GM23338 (cell line): ENCODE data around the gene RPTOR. TPM values are rescaled to one million over a fixed set of nuclear protein-coding genes. Genes with fewer than 3 reads are reported as not detected.

Source experiments
- ATAC-seq: fragments of 200-7000 bp; cut with Tn5 transposase; 3 replicates; pipeline ENCODE4 v1.9.1; 2020
- DNase-seq: peaks from one replicate; pipeline ENCODE4 v3.0.0-alpha.2; 2015; ENCODE audit warnings: low spot score
- H2AFZ ChIP-seq: fragments of 200-600 bp; sonication (generic); 2 replicates; pipeline ENCODE4 v1.8.0; 2016; ENCODE audit warnings: antibody characterized with exemption, mild to moderate bottlenecking, moderate library complexity
- H3F3A ChIP-seq: fragments of 200-600 bp; sonication (generic); replicated peaks from 2 replicates; pipeline ENCODE4 v1.8.0; 2017; ENCODE audit warnings: antibody characterized with exemption, mixed run types, low read depth
- H3K27ac ChIP-seq: fragments of 200-600 bp; sonication (generic); 2 replicates; pipeline ENCODE4 v1.6.1; 2016; ENCODE audit warnings: low read depth
- H3K27me3 ChIP-seq: fragments of 200-600 bp; sonication (generic); 2 replicates; pipeline ENCODE4 v1.8.0; 2016; ENCODE audit warnings: mild to moderate bottlenecking, mixed run types, moderate library complexity; ENCODE audit not compliant: insufficient read depth
- H3K36me3 ChIP-seq: fragments of 200-600 bp; sonication (generic); 2 replicates; pipeline ENCODE4 v1.8.0; 2016; ENCODE audit warnings: mild to moderate bottlenecking; ENCODE audit not compliant: insufficient read depth
- H3K4me1 ChIP-seq: fragments of 200-600 bp; sonication (generic); 2 replicates; pipeline ENCODE4 v1.8.0; 2016; ENCODE audit warnings: mild to moderate bottlenecking, moderate library complexity; ENCODE audit not compliant: insufficient read depth
- H3K4me2 ChIP-seq: fragments of 200-600 bp; sonication (generic); 2 replicates; pipeline ENCODE4 v1.7.1; 2017; ENCODE audit warnings: mixed run types
- H3K4me3 ChIP-seq: fragments of 200-600 bp; sonication (generic); 2 replicates; pipeline ENCODE4 v1.6.1; 2016; ENCODE audit warnings: mixed run types
- H3K79me2 ChIP-seq: fragments of 200-600 bp; sonication (generic); replicated peaks from 2 replicates; pipeline ENCODE4 v1.8.0; 2017; ENCODE audit warnings: mild to moderate bottlenecking; ENCODE audit not compliant: insufficient read depth
- H3K9me2 ChIP-seq: fragments of 200-600 bp; sonication (generic); 2 replicates; pipeline ENCODE4 v1.8.0; 2017; ENCODE audit not compliant: insufficient read depth
- H4K20me1 ChIP-seq: fragments of 200-600 bp; sonication (generic); replicated peaks from 2 replicates; pipeline ENCODE4 v1.8.0; 2017; ENCODE audit warnings: mild to moderate bottlenecking; ENCODE audit not compliant: insufficient read depth
- H3K27ac Mint-ChIP-seq: 2 replicates; pipeline ENCODE4 v1.8.0; 2020; ENCODE audit warnings: inconsistent platforms, mild to moderate bottlenecking, moderate library complexity, mixed read lengths
- H3K27me3 Mint-ChIP-seq: 3 replicates; pipeline ENCODE4 v1.8.0; 2022; ENCODE audit warnings: low read depth, mild to moderate bottlenecking, moderate library complexity, mixed read lengths, inconsistent platforms; ENCODE audit not compliant: insufficient read depth, poor library complexity
- H3K36me3 Mint-ChIP-seq: 3 replicates; pipeline ENCODE4 v1.8.0; 2021; ENCODE audit warnings: low read depth, mild to moderate bottlenecking, inconsistent platforms, moderate library complexity, mixed read lengths
- H3K4me1 Mint-ChIP-seq: 3 replicates; pipeline ENCODE4 v1.8.0; 2020; ENCODE audit warnings: mild to moderate bottlenecking, inconsistent platforms, mixed read lengths
- H3K4me3 Mint-ChIP-seq: 3 replicates; pipeline ENCODE4 v1.8.0; 2021; ENCODE audit warnings: moderate library complexity, mild to moderate bottlenecking, inconsistent platforms, mixed read lengths
- H3K9me3 Mint-ChIP-seq: 3 replicates; pipeline ENCODE4 v1.8.0; 2020; ENCODE audit warnings: moderate library complexity, mild to moderate bottlenecking, inconsistent platforms, mixed read lengths
- CREB1 ChIP-seq: fragments of 250-450 bp; sonication (Bioruptor Pico); IDR thresholded peaks from 2 replicates; pipeline ENCODE4 v1.5.0; 2020; ENCODE audit warnings: low read depth, mild to moderate bottlenecking, moderate library complexity
- EZH2 ChIP-seq: fragments of 200-600 bp; sonication (generic); IDR thresholded peaks from one replicate; pipeline ENCODE4 v1.8.0; 2017; ENCODE audit warnings: antibody characterized with exemption, mild to moderate bottlenecking, low read depth; ENCODE audit not compliant: unreplicated experiment
- EZH2phosphoT487 ChIP-seq: fragments of 200-600 bp; sonication (generic); IDR thresholded peaks from one replicate; pipeline ENCODE4 v1.8.1; 2018; ENCODE audit warnings: antibody characterized with exemption; ENCODE audit not compliant: unreplicated experiment
- JUNB ChIP-seq: IDR thresholded peaks from one replicate; pipeline ENCODE4 v1.6.1; 2016; ENCODE audit warnings: antibody characterized with exemption; ENCODE audit not compliant: unreplicated experiment
- NANOG ChIP-seq: IDR thresholded peaks from 2 replicates; pipeline ENCODE4 v1.6.1; 2016; ENCODE audit warnings: antibody characterized with exemption, borderline replicate concordance
- POLR2AphosphoS5 ChIP-seq: IDR thresholded peaks from 2 replicates; pipeline ENCODE4 v1.6.1; 2016; ENCODE audit warnings: antibody characterized with exemption, low read depth
- REST ChIP-seq: IDR thresholded peaks from one replicate; pipeline ENCODE4 v1.6.1; 2018; ENCODE audit warnings: antibody characterized with exemption; ENCODE audit not compliant: unreplicated experiment
- STAT1 ChIP-seq: IDR thresholded peaks from one replicate; pipeline ENCODE4 v1.6.1; 2016; ENCODE audit warnings: antibody characterized with exemption; ENCODE audit not compliant: unreplicated experiment
- ZNF114 ChIP-seq: fragments of 250-450 bp; sonication (Bioruptor Pico); IDR thresholded peaks from 2 replicates; pipeline ENCODE4 v1.5.0; 2020; ENCODE audit warnings: mild to moderate bottlenecking, moderate library complexity
- ZNF331 ChIP-seq: fragments of 250-450 bp; sonication (Bioruptor Pico); IDR thresholded peaks from 2 replicates; pipeline ENCODE4 v1.5.0; 2020; ENCODE audit warnings: low read depth, mild to moderate bottlenecking, moderate library complexity
- ZNF462 ChIP-seq: fragments of 250-450 bp; sonication (Bioruptor Pico); IDR thresholded peaks from 2 replicates; pipeline ENCODE4 v1.5.0; 2020; ENCODE audit warnings: mild to moderate bottlenecking, moderate library complexity
- polyA plus RNA-seq: library from polyadenylated mRNA; unstranded; fragments of >200 nt; fragmentation: Nextera tagmentation; extraction: Ambion mirVana; gene quantifications from 2 replicates; pipeline ENCODE4 v1.2.1, GENCODE V29; 2016
- total RNA-seq: library from RNA; depleted of rRNA; stranded (reverse); fragments of >200 nt; shearing (Covaris generic); gene quantifications from 2 replicates; pipeline ENCODE4 v1.2.3, GENCODE V29; 2014
- TF ChIP-seq, protein P1 (sequence below), 2 experiments: fragments of 200-600 bp in 1 of 2; sonication (generic) in 1 of 2; conservative IDR thresholded peaks; 2 replicates each; pipeline versions ENCODE4 v1.5.1 to v1.6.1; 2016 to 2017; ENCODE audit warnings: antibody characterized with exemption in 2 of 2, low read depth in 2 of 2, mild to moderate bottlenecking in 2 of 2, moderate library complexity in 1 of 2
- TF ChIP-seq, protein P2 (sequence below): IDR thresholded peaks from 2 replicates; pipeline ENCODE4 v1.6.1; 2016; ENCODE audit warnings: antibody characterized with exemption

RPTOR gene
- total and polyA plus RNA-seq, 2 experiments from 2014 or later: 9.5 to 38.0 TPM

GRCh38 chr17:80718428-80718827 is 173.8 kb downstream of the RPTOR start:
- H3K9me2 ChIP-seq: no peaks in the 10 kb centered on the region
- H2AFZ ChIP-seq: no peak overlapping the region
- no peak overlapping the region for H3K4me3 ChIP-seq
- H4K20me1 ChIP-seq: no peaks in the 10 kb centered on the region; the same call in 1 of the 2 replicates
- H3K27me3 ChIP-seq: no peaks in the 10 kb centered on the region
- H3K4me2 ChIP-seq: no peak overlapping the region
- DNase-seq (no peak), ATAC-seq (no peak)
- Mint-ChIP-seq H3K4me1 (peaks cover 31% of the 10 kb centered on the region), H3K27ac (no peak overlapping the region), H3K9me3 (no peaks in the 10 kb centered on the region), H3K4me3 (no peak overlapping the region), H3K36me3 (no peaks in the 10 kb centered on the region), H3K27me3 (peaks cover 10% of the 10 kb centered on the region)
- no peak overlapping the region for H3K27ac ChIP-seq
- TF ChIP-seq ZNF462 (CRISPR knock-in tag) (no peak), REST (no peak), JUNB (no peak), ZNF114 (no peak), POLR2AphosphoS5 (no peak), EZH2 (no peak), ZNF331 (no peak), CREB1 (CRISPR knock-in tag) (no peak), NANOG (no peak), EZH2phosphoT487 (no peak), STAT1 (no peak)
- TF ChIP-seq, protein P1, sequence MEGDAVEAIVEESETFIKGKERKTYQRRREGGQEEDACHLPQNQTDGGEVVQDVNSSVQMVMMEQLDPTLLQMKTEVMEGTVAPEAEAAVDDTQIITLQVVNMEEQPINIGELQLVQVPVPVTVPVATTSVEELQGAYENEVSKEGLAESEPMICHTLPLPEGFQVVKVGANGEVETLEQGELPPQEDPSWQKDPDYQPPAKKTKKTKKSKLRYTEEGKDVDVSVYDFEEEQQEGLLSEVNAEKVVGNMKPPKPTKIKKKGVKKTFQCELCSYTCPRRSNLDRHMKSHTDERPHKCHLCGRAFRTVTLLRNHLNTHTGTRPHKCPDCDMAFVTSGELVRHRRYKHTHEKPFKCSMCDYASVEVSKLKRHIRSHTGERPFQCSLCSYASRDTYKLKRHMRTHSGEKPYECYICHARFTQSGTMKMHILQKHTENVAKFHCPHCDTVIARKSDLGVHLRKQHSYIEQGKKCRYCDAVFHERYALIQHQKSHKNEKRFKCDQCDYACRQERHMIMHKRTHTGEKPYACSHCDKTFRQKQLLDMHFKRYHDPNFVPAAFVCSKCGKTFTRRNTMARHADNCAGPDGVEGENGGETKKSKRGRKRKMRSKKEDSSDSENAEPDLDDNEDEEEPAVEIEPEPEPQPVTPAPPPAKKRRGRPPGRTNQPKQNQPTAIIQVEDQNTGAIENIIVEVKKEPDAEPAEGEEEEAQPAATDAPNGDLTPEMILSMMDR (conservative IDR thresholded peaks at IDR 0.05; ENCODE audit: low read depth in 2 of 2): no peak
- TF ChIP-seq, protein P2, sequence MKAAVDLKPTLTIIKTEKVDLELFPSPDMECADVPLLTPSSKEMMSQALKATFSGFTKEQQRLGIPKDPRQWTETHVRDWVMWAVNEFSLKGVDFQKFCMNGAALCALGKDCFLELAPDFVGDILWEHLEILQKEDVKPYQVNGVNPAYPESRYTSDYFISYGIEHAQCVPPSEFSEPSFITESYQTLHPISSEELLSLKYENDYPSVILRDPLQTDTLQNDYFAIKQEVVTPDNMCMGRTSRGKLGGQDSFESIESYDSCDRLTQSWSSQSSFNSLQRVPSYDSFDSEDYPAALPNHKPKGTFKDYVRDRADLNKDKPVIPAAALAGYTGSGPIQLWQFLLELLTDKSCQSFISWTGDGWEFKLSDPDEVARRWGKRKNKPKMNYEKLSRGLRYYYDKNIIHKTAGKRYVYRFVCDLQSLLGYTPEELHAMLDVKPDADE: no peak
- H3K79me2 ChIP-seq: peaks cover 71% of the 10 kb centered on the region
- H3K36me3 ChIP-seq: 0 out of 2 replicates have a peak, but pooled peaks cover 3% of the 10 kb centered on the region
- H3F3A ChIP-seq: no peaks in the 10 kb centered on the region
- H3K4me1 ChIP-seq: no peaks in the 10 kb centered on the region
